AG20443 (cell line): ENCODE data around the gene NTHL1.

Experiments
- DNase-seq: peaks from one replicate; pipeline ENCODE4 v3.0.0; 2012; ENCODE audit warnings: low spot score, mixed read lengths

Gene NTHL1

DNA sequence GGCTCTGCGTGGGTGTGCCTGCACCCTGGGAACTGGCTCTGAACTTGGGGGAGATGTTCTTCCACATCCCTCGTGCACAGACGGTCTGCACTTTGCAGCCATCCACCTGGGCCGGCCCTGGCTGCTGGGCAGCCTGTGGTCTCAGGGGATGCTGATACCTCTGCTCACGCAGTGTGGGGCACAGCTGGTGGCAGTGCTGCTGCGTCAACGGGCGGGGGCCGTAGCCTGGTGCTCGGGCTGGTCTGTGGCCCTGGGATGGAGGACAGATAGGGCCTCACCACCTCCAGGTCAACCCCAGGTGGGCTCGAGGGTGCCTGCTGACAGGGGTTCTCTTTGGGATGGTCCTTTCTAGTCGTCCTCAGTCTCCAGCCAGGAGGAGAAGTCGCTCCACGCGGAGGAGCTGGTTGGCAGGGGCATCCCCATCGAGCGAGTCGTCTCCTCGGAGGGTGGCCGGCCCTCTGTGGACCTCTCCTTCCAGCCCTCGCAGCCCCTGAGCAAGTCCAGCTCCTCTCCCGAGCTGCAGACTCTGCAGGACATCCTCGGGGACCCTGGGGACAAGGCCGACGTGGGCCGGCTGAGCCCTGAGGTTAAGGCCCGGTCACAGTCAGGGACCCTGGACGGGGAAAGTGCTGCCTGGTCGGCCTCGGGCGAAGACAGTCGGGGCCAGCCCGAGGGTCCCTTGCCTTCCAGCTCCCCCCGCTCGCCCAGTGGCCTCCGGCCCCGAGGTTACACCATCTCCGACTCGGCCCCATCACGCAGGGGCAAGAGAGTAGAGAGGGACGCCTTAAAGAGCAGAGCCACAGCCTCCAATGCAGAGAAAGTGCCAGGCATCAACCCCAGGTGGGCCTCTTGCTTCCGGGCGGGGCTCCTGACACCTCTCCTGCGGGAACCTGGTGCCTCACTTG, 36.5 kb upstream of the NTHL1 start:
- no peak for DNase-seq

- no peak for DNase-seq
These were observed 35.8 kb upstream of the NTHL1 start for GRCh38 chr16:2083409-2083808.

DNA sequence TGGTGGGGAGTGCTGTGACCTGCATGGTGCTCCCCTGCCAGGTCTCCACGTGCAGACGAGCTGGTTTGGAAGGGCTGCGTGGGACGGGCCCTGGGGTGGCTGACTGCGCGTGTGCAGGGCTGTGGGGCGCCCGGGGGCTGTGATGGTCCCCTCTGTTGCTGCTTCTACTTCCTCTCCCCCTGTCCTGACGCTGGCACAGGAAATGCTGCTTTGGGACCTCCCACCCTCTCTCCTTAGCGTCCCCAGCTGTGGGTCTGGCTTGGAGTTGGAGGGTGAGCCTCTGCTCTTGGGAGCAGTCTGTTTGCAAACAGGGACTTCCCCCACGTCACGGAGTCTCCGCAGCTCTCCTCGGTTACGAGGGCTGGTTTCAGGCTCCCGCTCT, 35.3 kb upstream of the NTHL1 start:
- no peak for DNase-seq

- DNase-seq: no peak
These were observed 34.7 kb upstream of the NTHL1 start for GRCh38 chr16:2082171-2082982.

GRCh38 chr16:2081201-2082084, 33.8 kb upstream of the NTHL1 start:
- DNase-seq: no peak

- no peak for DNase-seq
These were observed 32.4 kb upstream of the NTHL1 start for GRCh38 chr16:2079991-2080390.

GRCh38 chr16:2079311-2079800, 31.7 kb upstream of the NTHL1 start:
- no peak for DNase-seq

DNA sequence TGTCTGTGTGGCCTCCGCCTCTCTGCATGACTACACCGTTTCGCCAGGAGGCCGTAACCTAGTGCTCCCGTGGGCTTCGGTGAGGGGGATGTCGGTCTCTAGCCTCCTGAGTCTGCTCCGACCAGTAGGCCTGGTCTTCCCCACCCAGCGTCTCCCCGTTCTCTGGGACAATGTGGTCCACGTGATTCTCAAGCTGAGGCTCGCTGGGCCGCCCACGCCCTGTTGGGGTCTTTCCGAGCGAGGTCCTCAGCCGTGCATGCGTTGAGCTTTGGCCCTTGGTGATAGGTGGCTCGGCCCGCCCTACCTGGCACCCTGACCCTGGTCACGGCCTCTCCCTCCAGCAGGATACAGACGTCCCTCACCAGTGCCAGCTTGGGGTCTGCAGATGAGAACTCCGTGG, 31.1 kb upstream of the NTHL1 start:
- no peak for DNase-seq

- no peak for DNase-seq
These were observed 30.5 kb upstream of the NTHL1 start for GRCh38 chr16:2078096-2078495.

GRCh38 chr16:2077696-2078095, 30.1 kb upstream of the NTHL1 start:
- no peak for DNase-seq

DNA sequence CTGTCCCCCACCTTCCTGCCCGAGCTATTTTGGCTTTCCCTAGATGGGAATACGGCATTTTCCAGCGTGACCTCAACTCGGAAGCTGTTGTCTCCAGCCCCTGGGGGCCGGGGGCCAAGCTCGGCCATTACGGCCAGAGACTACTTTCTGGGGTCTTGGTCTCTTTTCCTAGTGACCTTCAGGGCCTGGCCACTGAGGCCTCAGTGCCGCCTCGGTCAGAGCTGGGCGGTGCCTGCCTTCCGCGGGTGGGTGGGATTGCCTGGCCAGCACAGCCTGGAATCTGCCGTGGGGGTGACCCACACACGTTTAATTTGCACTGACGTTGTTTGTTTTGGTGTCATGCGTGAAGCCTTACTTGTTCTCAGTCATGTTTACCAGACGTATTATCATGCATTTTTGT, 29.4 kb upstream of the NTHL1 start:
- no peak for DNase-seq

- no peak for DNase-seq
These were observed 28.6 kb upstream of the NTHL1 start for GRCh38 chr16:2076072-2076865.

DNA sequence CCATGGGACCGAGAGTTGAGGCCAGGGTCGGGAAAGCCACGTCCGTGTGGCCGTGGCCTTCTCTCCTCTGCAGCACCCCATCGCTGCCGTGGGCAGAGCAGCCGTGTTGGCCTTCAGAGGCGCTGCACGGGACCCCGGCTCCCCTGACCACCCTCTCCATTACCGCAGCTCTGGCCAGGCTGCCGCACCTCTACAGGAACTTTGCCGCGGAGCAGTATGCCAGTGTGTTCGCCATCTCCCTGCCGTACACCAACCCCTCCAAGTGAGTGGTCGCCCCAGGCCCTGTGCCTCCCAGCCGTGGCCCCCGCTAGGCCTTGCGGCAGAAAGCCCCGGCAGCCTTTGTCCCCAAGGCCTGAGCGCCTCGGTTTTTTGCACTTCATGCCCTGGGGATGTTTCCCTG, 28.0 kb upstream of the NTHL1 start:
- no peak for DNase-seq

DNA sequence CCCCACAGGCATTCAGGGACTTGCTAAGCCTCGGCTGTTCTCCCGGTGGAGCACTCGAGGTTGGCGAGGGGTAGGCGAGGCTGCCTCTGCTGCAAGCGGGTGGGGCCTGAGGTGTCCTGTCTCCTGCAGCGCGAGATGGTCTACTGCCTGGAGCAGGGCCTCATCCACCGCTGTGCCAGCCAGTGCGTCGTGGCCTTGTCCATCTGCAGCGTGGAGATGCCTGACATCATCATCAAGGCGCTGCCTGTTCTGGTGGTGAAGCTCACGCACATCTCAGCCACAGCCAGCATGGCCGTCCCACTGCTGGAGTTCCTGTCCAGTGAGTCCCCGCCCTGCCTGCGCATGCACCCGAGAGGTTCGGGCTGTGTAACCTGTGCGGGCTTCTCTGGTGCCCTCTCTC, 26.4 kb upstream of the NTHL1 start:
- no peak for DNase-seq

DNA sequence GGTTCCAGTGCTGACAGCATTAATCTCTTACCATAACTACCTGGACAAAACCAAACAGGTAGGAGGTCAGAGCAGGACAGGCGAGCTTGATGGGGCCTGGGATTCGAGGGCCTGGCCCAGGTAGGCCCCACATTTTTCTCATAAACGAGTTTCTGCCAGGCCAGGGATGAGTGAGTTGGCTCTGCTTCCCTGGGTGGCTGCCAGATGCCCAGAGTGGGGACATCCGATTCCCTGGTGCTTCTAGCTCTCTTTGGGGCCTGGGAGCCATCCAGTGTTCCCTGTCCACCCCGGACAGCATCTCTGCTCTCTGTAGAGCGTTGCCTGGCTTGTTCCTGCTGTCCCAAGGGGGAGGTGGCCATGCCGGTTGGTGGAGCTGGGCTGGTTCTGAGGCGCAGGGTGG, 25.3 kb upstream of the NTHL1 start:
- no peak for DNase-seq

GRCh38 chr16:2071454-2072202, 24.0 kb upstream of the NTHL1 start:
- DNase-seq: no peak

GRCh38 chr16:2070576-2071453, 23.2 kb upstream of the NTHL1 start:
- no peak for DNase-seq

GRCh38 chr16:2066139-2066538, 18.5 kb upstream of the NTHL1 start:
- no peak for DNase-seq

GRCh38 chr16:2064368-2064945, 16.8 kb upstream of the NTHL1 start:
- no peak for DNase-seq
